HG03469 (cell line): ENCODE results near the gene PLB1.

ENCODE experiments used
- ATAC-seq: cut with Tn5 transposase; IDR thresholded peaks from one replicate; pipeline ENCODE4 v1.9.1; 2021; ENCODE audit warnings: mild to moderate bottlenecking, moderate library complexity, moderate number of reproducible peaks; ENCODE audit not compliant: unreplicated experiment

Gene PLB1

GRCh38 chr2:28496781-28497180, 921 bp downstream of the PLB1 start:
- no peak for ATAC-seq

GRCh38 chr2:28497206-28497605, 1.3 kb downstream of the PLB1 start:
- ATAC-seq = no peak

DNA sequence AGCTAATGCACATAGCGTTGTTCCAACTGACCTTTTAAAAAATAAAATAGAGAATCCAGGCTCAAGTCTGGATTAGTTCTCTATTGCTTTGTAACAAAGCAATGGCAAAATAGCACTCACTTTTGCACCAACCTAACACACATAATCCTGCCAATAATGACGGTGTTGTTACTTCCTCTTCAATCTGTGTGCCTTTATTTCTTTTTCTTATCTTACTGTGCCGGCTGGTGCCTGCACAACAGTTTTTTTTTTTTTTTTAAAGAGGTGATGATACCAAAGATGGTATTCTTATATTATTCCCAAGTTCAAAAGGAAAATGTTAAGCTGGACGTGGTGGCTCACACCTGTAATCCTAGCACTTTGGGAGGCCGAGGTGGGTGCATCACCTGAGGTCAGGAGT, 3.4 kb downstream of the PLB1 start:
- ATAC-seq = no peak

GRCh38 chr2:28505361-28505760, 9.5 kb downstream of the PLB1 start:
- ATAC-seq = no peak

- ATAC-seq = no peak
These were observed 10.5 kb downstream of the PLB1 start for GRCh38 chr2:28506112-28506910.

- ATAC-seq = no peak
These were observed 12.2 kb downstream of the PLB1 start for GRCh38 chr2:28507796-28508764.

- no peak for ATAC-seq
These were observed 13.5 kb downstream of the PLB1 start for GRCh38 chr2:28509361-28509760.

DNA sequence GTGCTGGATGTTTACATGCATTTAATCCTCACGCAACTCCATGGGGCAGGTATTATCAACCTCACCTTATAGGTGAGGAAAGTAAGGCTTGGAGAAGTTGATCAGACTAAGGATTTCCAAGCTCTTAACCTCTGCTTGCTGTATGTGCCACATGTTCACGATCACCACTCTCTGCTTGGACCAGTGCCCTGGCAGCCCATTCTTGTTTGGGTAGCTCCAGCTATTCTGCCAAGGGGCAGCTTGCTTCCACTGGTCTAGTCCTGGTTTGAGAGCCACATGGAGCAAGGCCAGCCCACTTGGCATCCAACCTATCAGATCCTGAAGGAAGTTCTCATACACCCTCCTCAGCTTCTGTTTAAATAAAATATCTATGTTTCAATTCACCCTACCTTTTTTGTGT, 14.3 kb downstream of the PLB1 start:
- ATAC-seq = no peak

DNA sequence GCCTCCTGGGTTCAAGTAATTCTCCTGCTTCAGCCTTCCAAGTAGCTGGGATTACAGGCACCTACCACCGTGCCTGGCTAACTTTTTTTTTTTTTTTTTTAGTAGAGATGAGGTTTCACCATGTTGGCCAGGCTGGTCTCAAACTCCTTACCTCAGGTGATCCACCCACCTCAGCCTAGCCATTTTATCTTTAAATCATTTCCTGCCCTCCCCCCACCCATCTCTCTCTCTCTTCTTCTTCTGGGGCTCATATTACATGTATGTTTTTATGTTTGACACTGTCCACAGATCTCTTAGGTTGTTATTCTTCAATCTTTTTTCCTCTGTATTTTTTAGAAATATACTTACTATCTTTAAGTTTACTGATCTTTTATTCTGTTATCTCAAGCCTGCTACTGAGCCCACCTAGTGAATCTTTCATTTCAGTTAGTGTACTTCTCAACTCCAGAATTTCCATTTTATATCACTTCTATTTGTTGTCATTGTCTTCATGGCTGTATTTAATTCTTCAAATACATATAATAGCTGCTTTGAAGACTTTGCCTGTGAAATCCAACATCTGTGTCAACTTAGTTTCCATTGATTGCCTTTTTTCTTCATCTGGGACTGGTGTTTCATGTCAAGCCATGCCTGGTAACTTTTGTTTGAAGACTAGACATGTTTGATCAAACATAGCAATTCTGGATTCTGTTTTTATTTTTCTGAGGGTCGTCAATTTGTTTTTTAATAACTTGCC, 16.2 kb downstream of the PLB1 start:
- ATAC-seq = no peak

DNA sequence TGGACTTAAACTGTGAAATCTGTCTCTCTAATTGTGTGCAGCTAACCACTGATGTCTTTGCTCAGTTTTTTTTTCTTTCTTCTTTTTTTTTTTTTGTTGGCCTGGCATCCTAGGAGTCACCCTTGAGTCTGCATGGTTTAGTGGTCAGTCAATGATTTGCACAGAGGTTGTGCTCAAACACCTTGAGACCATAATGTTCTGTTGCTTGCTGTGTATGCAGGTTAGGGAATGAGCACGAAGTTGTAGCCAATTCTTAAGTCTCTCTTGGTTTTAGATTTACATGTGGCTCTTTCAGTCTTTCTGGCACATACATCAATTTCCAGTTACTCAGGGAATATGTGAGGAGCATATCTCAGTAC, 16.7 kb downstream of the PLB1 start:
- ATAC-seq = no peak

DNA sequence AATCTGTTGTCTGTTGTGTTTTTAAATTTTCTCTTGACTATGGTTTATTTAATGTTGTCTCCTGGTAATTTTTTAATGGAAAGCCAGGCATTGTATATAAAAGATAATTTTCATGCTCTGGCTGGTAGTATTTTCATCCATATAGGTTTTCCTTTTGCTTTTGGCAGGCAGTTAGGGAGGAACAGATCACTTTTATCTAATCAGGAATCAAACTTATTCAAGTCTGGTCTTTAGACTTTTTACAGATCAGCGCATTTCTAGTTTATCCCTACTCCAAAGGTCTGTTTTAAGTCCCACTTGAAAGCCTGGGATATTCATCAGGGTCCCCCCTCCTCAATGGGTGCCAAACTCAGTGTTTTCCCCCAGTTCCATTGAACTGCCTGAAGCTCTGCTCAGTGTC, 17.2 kb downstream of the PLB1 start:
- no peak for ATAC-seq

DNA sequence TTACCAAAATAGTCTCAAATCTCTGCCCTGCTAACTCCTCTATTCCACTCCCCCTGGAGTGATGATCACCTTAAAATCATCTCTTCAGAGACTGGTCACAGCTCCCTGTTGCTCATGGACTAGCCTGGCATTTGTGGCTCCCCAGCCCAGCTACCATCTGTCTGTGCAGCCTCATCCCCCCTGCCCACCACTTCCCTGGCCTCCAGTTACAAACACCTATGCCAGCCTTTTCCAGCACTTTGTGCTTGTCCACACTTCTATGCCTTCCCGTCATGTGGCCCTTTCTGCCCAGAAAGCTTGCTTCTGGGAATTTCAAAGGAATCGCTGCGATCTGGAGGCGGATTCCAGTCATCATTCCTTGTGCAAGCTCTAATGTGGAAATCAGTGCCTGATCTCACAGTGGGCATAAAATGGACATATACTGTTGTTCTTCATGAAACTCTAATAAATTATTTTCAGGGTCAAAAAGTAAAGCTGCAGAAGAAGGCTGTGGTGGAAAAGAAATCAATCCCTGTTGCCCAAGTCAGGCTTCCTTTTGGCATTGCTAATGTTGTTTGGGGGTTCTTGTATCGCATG, 19.4 kb downstream of the PLB1 start:
- no peak for ATAC-seq

DNA sequence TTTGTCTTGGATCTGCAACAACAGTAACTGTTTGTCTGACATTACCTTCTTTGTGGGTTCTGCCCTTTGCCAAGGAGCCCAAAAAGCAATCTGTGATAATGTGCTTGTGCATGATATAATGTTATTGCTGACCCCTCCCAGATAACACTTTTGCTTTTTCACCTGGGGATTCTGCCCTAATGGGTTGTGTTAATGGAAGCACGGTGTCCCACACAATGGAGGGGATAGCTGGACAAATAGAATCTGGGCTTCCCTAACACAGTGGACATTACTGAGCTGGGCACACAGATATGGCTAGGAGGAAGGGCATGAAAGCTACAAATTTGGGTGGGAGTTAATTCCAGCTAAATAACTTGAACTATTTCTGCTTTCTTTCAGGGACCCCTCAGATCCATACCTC, 20.6 kb downstream of the PLB1 start:
- ATAC-seq = no peak

GRCh38 chr2:28516950-28517349, 21.1 kb downstream of the PLB1 start:
- no peak for ATAC-seq

DNA sequence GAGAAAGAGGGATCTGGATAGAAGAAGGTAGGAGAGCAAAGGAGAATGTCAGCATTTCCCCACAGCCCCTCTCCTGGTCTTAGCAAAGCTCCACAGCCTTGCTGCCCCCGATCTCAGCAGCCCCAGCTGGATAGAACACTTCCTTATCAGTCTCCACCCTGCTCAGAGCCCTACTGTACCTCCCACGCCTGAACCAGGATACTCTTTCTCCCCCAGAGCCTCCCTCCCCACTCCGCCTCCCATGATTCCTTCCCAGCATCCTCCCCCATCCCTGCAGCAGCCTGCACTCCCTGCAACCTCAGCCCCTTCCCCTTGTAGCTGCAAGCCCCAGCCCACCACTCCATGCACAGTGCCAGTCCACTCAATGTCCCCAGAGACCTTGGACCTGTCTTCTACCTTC, 25.8 kb downstream of the PLB1 start:
- no peak for ATAC-seq

DNA sequence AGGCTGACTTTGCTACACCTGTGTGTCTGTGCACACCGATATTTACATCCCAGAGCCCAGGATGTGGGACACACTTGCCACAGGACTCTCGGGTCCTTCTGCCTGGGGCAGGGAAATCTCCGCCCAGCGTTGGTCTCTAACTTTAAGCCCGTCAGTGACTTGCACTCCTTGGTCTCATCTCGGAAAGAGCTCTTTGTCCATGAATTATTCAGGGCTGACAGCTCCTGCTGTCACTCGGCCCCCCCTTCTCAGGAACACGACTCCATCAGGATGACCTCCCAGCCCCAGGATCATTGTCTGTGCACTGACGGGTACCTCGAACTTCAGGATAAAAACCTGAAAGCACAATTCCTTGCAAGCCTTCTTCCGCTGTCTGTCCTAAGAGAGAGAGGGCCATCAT, 26.6 kb downstream of the PLB1 start:
- no peak for ATAC-seq

DNA sequence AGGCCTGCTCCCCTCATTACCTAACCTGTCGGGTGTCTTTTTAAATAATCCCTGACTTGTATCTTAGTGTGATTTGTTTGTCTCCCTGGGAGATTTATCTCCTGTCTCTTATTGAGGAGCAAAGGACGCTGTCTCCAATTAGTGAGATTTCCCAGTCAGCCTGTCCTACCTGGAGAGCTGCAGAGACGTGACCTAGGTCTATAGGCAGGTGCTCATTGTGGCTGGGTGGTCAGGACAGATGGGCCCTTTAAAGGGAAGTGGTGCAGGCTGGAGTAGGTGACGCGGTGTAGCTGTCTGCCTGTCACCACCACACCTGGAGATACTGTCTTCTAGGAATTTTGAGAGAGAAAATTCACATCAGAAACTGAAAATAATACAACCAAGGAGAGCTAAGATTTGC, 28.0 kb downstream of the PLB1 start:
- ATAC-seq = no peak

DNA sequence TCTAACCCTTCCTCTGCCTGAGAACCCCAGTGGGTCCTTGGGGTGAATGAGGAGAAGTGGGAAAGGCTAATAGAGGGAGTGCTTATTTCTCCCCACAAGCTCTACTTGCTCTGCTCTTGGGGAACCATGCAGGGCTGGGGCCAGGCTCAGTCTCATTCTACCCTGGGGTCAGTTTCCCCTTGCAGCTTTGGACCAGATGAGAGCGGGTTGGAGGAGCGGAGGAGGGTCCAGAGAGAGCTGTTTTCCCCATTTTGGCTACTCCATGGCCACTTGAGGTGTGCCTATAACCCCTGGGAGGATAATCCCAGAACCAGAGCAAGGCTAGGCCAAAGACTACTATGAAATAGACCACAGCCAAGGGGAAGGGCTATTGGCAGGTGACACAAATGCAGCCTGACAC, 29.6 kb downstream of the PLB1 start:
- no peak for ATAC-seq

GRCh38 chr2:28526527-28527132, 30.8 kb downstream of the PLB1 start:
- no peak for ATAC-seq

DNA sequence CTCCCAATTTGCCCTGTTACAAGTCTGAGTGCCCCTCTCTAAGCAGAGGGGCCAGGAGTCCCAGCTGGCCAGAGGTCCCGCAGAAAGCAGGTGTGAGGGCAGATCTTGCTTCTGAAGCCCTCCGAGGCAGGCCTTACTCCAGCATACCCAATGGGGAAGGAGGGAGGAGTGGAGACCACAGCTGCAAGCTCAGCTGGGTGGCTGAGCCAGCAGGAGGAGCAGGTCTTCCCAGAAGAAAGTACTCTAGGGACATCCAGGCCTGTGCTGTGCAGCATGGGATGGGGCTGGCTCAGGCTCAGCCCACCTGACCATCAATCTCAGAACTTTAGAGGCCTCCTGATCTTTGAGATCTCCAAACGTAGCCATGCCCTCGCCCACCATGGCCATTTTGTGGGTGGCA, 31.3 kb downstream of the PLB1 start:
- no peak for ATAC-seq

DNA sequence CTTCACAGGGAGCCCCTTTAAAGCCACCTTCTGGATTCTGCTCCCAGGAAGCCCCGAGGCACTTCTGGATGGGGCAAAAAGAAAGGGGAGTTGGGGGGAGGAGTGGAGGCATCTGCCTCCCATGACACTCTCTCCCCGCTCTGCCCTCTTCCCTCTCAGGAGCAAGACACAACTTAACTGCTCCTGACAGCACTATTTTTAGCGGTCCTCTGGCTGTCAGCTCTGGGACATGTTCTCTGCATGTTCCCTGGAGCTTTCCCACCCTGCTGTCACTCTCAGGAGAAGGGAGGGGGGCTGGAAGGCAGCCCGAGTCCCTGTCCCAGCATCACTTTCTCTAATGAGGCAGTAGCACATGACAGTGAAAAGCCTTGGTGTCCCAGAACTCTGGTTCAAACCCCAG, 32.3 kb downstream of the PLB1 start:
- no peak for ATAC-seq
